ENCODE results near the gene IFNGR1. TPM values are rescaled to one million over a fixed set of nuclear protein-coding genes. Genes with fewer than 3 reads are reported as not detected.
A peak's percentile ranks its signal among the peaks of the same experiment; 100 is the strongest.

Gene IFNGR1
- polyA plus RNA-seq, 3 donors = 67.9 to 71.0 (median 68.5) TPM

GRCh38 chr6:137160763-137161162 lies 58.4 kb downstream of the IFNGR1 start:
- DNase-seq (ENCODE audit: low read depth in 3 of 3, low spot score in 2 of 3) = no peak

- no peak for DNase-seq (ENCODE audit: low read depth in 3 of 3, low spot score in 2 of 3)
Observed at GRCh38 chr6:137159912-137160311, 59.3 kb downstream of the IFNGR1 start.

- DNase-seq (ENCODE audit: low read depth in 3 of 3, low spot score in 2 of 3) = peak in 2 of 3 donors; percentile 2
Observed at GRCh38 chr6:137157601-137158000, 61.6 kb downstream of the IFNGR1 start.

- DNase-seq (ENCODE audit: low read depth in 3 of 3, low spot score in 2 of 3) = no peak
Observed at GRCh38 chr6:137156650-137157049, 62.5 kb downstream of the IFNGR1 start.

- DNase-seq (ENCODE audit: low read depth in 3 of 3, low spot score in 2 of 3) = no peak
Observed at GRCh38 chr6:137155830-137156229, 63.4 kb downstream of the IFNGR1 start.

GRCh38 chr6:137150072-137150471 lies 69.1 kb downstream of the IFNGR1 start:
- no peak for DNase-seq (ENCODE audit: low read depth in 3 of 3, low spot score in 2 of 3)

GRCh38 chr6:137149035-137149393 lies 70.2 kb downstream of the IFNGR1 start:
- DNase-seq (ENCODE audit: low read depth in 3 of 3, low spot score in 2 of 3) = no peak

GRCh38 chr6:137148306-137149034 lies 70.7 kb downstream of the IFNGR1 start:
- DNase-seq (ENCODE audit: low read depth in 3 of 3, low spot score in 2 of 3) = no peak

Other genes with a start within 250 kb of the IFNGR1 start
- gene IL20RA, start 174.4 kb downstream of the IFNGR1 start, polyA plus RNA-seq (ENCODE audit: insufficient read length in 3 of 3) = 1 to 10 TPM; 1.4 to 1.9 (median 1.7) TPM
- gene IL22RA2, start 45.7 kb downstream of the IFNGR1 start, polyA plus RNA-seq (ENCODE audit: insufficient read length in 3 of 3) = not detected